ENCODE data around the gene LTBP4. TPM values are rescaled to one million over a fixed set of nuclear protein-coding genes. Genes with fewer than 3 reads are reported as not detected.
A peak's percentile ranks its signal among the peaks of the same experiment; 100 is the strongest.

Gene LTBP4
- polyA plus RNA-seq, 1 of the 3 experiments (the other 2 are of a cell fraction) = 24.8 TPM

- DNase-seq = peak; percentile 90
- peak overlapping the region in 1 of 2 experiments; percentile 93; a peak in 2 of 4 replicates for H3K27ac ChIP-seq (ENCODE audit: low read depth in 2 of 2, low read length in 1 of 2)
- no peaks in the 10 kb centered on the region for H3K27me3 ChIP-seq (ENCODE audit: insufficient read depth)
- CTCF ChIA-PET = interaction anchor here (1.1 to 4.1 kb wide), 6 partner anchors 10 to 188 kb away, joined by 3 to 42 read pairs (median 4); partner anchors contain the start of genes EGLN2 and LTBP4
- peaks cover 7 to 32% of the 10 kb centered on the region in 2 experiments; a peak in 2 of 4 replicates for H3K4me1 ChIP-seq (ENCODE audit: control insufficient read depth in 1 of 2, insufficient read depth in 2 of 2, low read depth in 1 of 2, low read length in 1 of 2)
- peak overlapping the region; percentile 46 to 56 for H3K4me3 ChIP-seq (ENCODE audit: low read depth in 2 of 2, low read length in 1 of 2)
- 36% methylated on average over 29 of the region's 29 CpGs for WGBS (ENCODE audit: low lambda C conversion rate)
- H4K20me1 ChIP-seq (ENCODE audit: insufficient read depth) = no peaks in the 10 kb centered on the region
- TF ChIP-seq NFIC (IDR thresholded peaks at IDR 0.05; ENCODE audit: borderline replicate concordance) = no peak
- peak; percentile 48; the same call in 1 of the 2 replicates for TF ChIP-seq MAX (IDR thresholded peaks at IDR 0.05; ENCODE audit: low read depth)
- peak; percentile 55; the same call in 1 of the 2 replicates for TF ChIP-seq MXI1 (IDR thresholded peaks at IDR 0.05; ENCODE audit: low read depth, low read length)
- no peak for TF ChIP-seq IRF3 (IDR thresholded peaks at IDR 0.05; ENCODE audit: low read depth, low read length)
- peak; percentile 21; the same call in 1 of the 2 replicates for TF ChIP-seq RCOR1 (IDR thresholded peaks at IDR 0.05; ENCODE audit: low read length)
- TF ChIP-seq TCF12 (IDR thresholded peaks at IDR 0.05) = no peak
- no peaks in the 10 kb centered on the region for H3K79me2 ChIP-seq (ENCODE audit: insufficient read depth)
- H3K9ac ChIP-seq = peak overlapping the region; percentile 40
- peak overlapping the region; percentile 93 for H3K4me2 ChIP-seq
- peaks cover 5% of the 10 kb centered on the region for H3F3A ChIP-seq (replicated peaks; ENCODE audit: insufficient read depth)
- no peaks in the 10 kb centered on the region for H3K9me3 ChIP-seq
- POLR2A ChIA-PET = interaction anchor here (0.5 to 1.6 kb wide), 4 partner anchors 20 to 140 kb away, joined by 3 to 7 read pairs (median 4); partner anchors contain the start of genes ACTMAP and SNRPA
- no peaks in the 10 kb centered on the region for H3K36me3 ChIP-seq (replicated peaks in 1 of 2; ENCODE audit: control insufficient read depth in 1 of 2, insufficient read depth in 2 of 2, low read length in 1 of 2)
- no peaks in the 10 kb centered on the region for H3K9me2 ChIP-seq
- peak overlapping the region; percentile 88; the same call in 1 of the 2 replicates for H2AFZ ChIP-seq (ENCODE audit: low read depth)
These were observed 9.4 kb downstream of the LTBP4 start for GRCh38 chr19:40610396-40611064.

- TF ChIP-seq SIN3A (IDR thresholded peaks at IDR 0.05; ENCODE audit: borderline replicate concordance, low read depth, low read length) (no peak), REST (IDR thresholded peaks at IDR 0.05; ENCODE audit: low read depth, low read length) (no peak), FOXJ3 (CRISPR knock-in tag; IDR thresholded peaks at IDR 0.05) (no peak), GABPA (IDR thresholded peaks at IDR 0.05; ENCODE audit: low read depth) (no peak), FOSL2 (IDR thresholded peaks at IDR 0.05; ENCODE audit: borderline replicate concordance, low read depth) (no peak)
- H3K4me3 ChIP-seq (ENCODE audit: low read depth in 2 of 2, low read length in 1 of 2) = peak overlapping the region in 1 of 2 experiments; percentile 46; a peak in 1 of 4 replicates
- peaks cover 7 to 28% of the 10 kb centered on the region in 2 experiments; a peak in 2 of 4 replicates for H3K4me1 ChIP-seq (ENCODE audit: control insufficient read depth in 1 of 2, insufficient read depth in 2 of 2, low read depth in 1 of 2, low read length in 1 of 2)
- DNase-seq = no peak
- peak overlapping the region in 1 of 2 experiments; percentile 93; a peak in 2 of 4 replicates for H3K27ac ChIP-seq (ENCODE audit: low read depth in 2 of 2, low read length in 1 of 2)
- H3K27me3 ChIP-seq (ENCODE audit: insufficient read depth) = no peaks in the 10 kb centered on the region
- H3K36me3 ChIP-seq (replicated peaks in 1 of 2; ENCODE audit: control insufficient read depth in 1 of 2, insufficient read depth in 2 of 2, low read length in 1 of 2) = no peaks in the 10 kb centered on the region
- 78% methylated on average over 2 of the region's 15 CpGs for WGBS (ENCODE audit: low lambda C conversion rate)
- H3F3A ChIP-seq (replicated peaks; ENCODE audit: insufficient read depth) = peaks cover 5% of the 10 kb centered on the region
- no peak overlapping the region for H2AFZ ChIP-seq (ENCODE audit: low read depth)
- no peaks in the 10 kb centered on the region for H3K9me2 ChIP-seq
- ChIA-PET CTCF (interaction anchor here (1.0 to 4.1 kb wide), 5 partner anchors 10 to 187 kb away, joined by 3 to 42 read pairs (median 5); partner anchors contain the start of genes EGLN2 and LTBP4), POLR2A (interaction anchor here (1.3 to 1.6 kb wide), 2 partner anchors 20 to 79 kb away, joined by 5 to 7 read pairs; no protein-coding TSS in a partner anchor)
- no peaks in the 10 kb centered on the region for H3K79me2 ChIP-seq (ENCODE audit: insufficient read depth)
- H3K4me2 ChIP-seq = peak overlapping the region; percentile 93
- no peak overlapping the region for H3K9ac ChIP-seq
- H3K9me3 ChIP-seq = no peaks in the 10 kb centered on the region
- no peaks in the 10 kb centered on the region for H4K20me1 ChIP-seq (ENCODE audit: insufficient read depth)
These were observed 9.9 kb downstream of the LTBP4 start for GRCh38 chr19:40611096-40611495.
